Measurements from ENCODE around the gene TMEM208. TPM values are rescaled to one million over a fixed set of nuclear protein-coding genes. Genes with fewer than 3 reads are reported as not detected.
A peak's percentile ranks its signal among the peaks of the same experiment; 100 is the strongest.

Gene TMEM208
- total RNA-seq, 4 donors from 2014 or later: 33.0 to 45.4 (median 40.8) TPM

DNA sequence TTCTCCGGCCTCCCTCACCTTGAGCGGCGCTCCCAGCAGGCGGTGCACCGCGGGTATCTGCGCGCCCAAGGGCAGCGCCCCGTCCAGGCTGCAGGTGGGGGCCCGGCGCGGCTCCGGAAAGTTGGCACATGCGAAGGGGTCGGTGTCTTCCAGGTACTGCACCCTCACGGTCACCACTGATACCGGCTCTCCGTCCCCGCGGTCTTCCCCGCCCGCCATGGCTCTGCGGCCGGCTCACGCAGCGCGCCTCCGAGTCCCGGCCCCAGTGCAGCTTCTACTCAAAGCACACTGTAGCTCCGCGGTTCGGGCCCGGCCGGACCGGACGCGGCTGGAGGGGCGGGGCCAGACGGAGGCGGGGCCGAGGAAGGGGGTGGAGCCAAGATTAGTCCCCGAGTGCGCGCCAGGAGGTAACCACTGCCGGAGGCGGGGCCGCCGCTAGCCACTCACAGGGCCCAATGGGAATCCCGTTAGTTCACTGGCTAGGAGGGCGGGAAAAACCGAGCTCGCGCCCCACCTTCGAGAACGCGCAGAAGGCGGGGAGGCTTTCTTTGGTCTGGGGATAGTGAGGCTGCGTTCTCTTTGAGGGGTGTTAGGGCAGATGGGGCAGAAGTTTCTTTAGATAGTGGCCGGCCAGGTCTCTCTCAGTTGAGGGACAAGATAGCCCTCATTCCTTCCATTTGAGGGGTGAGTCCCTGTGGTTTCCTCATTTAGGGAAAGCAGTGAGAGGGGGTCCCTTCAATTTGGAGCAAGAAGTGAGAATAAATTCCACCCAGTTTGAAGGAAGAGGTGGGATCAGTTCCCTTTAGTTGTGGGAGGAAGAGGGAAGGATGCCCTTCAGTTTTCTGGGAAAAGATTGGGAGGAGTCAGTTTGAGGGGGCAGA is 20.5 kb downstream of the TMEM208 start, which contains the start of gene FHOD1:
FHOD1 (minus strand) TSS at position 290 of the 881 bp plus-strand sequence; CDS start at position 219, 71 bp downstream.
- DNase-seq (ENCODE audit: low spot score) (peak; percentile 96), ATAC-seq (ENCODE audit: low FRiP score) (peak; percentile 79)
- TF ChIP-seq, protein P1, sequence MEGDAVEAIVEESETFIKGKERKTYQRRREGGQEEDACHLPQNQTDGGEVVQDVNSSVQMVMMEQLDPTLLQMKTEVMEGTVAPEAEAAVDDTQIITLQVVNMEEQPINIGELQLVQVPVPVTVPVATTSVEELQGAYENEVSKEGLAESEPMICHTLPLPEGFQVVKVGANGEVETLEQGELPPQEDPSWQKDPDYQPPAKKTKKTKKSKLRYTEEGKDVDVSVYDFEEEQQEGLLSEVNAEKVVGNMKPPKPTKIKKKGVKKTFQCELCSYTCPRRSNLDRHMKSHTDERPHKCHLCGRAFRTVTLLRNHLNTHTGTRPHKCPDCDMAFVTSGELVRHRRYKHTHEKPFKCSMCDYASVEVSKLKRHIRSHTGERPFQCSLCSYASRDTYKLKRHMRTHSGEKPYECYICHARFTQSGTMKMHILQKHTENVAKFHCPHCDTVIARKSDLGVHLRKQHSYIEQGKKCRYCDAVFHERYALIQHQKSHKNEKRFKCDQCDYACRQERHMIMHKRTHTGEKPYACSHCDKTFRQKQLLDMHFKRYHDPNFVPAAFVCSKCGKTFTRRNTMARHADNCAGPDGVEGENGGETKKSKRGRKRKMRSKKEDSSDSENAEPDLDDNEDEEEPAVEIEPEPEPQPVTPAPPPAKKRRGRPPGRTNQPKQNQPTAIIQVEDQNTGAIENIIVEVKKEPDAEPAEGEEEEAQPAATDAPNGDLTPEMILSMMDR (IDR thresholded peaks at IDR 0.05): no peak

DNA sequence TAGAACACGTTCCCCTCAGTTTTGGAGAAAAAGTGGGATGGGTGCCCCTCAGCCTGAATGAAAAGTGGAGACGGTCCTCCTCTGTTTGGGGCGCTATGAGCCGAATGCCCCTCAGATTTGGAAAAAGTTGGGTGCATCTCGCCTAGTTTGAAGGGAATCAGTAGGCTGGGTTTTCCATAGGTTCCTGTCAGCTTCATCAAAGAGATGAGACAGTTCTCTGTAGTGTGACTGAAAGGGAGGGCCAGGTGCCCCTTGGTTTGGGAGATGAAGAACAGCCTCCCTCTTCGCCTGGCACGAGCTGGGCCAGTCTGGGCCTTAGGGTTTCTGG is 21.1 kb downstream of the TMEM208 start:
- no peak for DNase-seq (ENCODE audit: low spot score)
- no peak for ATAC-seq (ENCODE audit: low FRiP score)
- TF ChIP-seq, protein P1 (IDR thresholded peaks at IDR 0.05): no peak

DNA sequence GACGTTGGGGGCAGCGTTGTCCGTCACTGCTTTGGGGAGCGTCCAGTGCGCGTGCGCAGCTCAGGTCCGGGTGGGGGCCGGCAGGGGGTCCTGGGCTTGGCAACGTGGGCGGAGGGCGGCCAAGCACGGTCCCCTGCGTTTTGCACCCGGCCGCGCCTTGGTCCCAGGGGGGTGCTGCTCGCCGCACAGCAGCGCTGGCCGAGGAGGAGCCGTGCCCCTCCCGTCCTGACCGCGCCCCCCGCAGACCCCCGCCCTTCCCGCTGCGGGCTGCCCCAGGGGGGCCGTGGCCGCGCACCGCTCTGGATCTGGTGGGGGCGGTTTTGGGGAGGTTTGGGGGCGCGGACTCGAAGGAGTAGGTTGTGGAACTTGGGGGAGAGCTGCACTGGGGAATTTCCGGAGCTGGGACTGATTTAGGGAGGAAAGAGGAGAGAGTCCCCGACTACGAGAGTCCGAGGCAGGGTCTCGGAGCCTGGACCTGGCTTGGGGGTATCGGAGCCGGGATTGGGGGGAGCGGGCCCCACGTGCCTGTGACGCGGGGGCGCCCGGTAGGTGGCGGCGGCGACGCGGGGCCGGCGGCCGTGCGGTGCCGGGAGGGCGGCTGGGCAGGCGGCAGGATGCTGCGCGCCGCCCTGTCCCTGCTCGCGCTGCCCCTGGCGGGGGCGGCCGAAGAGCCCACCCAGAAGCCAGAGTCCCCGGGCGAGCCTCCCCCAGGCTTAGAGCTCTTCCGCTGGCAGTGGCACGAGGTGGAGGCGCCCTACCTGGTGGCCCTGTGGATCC is 21.7 kb downstream of the TMEM208 start, which contains the start of gene SLC9A5:
SLC9A5 (plus strand) TSS at position 579 of the 777 bp plus-strand sequence; CDS start at position 615, 36 bp downstream.
- TF ChIP-seq, protein P1 (IDR thresholded peaks at IDR 0.05): no peak
- ATAC-seq (ENCODE audit: low FRiP score) (no peak), DNase-seq (ENCODE audit: low spot score) (no peak)

DNA sequence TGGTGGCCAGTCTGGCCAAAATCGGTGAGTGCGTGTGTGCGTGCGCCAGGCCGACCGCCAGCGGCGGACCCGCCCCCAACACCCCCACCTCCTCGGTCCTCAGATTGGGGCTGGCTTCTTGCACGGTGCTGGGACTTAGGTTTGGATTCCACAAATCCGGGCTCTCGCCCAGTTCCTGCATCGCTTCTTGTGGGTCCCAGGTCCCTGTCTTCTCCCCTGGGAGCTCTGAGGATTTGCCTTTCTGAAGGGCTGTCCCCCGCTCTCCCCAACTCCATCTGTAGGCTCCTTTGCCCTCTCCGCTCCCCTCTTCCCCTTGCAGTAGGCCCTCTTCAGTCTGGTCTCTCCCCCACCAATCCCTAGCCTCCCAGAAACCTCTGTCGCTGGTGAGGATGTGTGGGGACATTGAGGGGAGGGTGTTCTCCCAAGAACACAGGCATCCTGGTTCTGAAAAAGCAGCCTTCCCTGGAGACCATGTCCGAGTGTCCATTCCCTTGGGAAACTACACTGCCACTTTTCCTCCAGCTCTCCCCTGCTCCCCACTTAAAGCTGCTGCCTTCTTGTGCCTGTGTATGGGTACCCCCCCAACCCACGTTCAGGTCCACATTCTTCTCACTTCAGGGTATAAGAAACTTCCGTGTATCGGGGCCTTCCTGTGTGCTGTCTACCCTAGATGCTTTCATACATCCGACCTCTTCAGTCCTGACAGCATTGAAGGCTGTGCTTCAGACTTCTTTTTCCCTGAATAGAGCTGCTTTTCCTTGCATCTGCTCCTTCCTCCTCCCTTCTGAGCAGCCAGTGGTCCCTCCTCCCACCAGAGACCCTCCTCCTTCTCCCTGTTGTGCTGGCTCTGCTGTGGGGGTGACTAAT is 22.5 kb downstream of the TMEM208 start:
- TF ChIP-seq, protein P1 (IDR thresholded peaks at IDR 0.05): no peak
- ATAC-seq (ENCODE audit: low FRiP score): no peak
- DNase-seq (ENCODE audit: low spot score): no peak

DNA sequence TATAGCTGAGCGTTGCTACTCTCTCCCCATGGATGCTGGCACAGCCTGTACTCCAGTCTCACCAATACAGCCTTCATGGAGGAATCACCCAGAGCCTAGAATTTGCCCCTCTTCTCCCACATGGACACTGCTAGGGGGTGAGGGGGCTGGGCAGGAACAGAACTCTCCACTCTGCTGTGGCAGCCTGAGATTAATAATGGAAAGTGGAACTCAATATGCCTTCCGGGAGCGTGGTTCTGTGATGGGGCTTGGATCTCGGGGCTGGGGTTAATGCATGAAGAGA is 23.1 kb downstream of the TMEM208 start:
- TF ChIP-seq, protein P1 (IDR thresholded peaks at IDR 0.05): no peak
- no peak for ATAC-seq (ENCODE audit: low FRiP score)
- DNase-seq (ENCODE audit: low spot score): no peak

DNA sequence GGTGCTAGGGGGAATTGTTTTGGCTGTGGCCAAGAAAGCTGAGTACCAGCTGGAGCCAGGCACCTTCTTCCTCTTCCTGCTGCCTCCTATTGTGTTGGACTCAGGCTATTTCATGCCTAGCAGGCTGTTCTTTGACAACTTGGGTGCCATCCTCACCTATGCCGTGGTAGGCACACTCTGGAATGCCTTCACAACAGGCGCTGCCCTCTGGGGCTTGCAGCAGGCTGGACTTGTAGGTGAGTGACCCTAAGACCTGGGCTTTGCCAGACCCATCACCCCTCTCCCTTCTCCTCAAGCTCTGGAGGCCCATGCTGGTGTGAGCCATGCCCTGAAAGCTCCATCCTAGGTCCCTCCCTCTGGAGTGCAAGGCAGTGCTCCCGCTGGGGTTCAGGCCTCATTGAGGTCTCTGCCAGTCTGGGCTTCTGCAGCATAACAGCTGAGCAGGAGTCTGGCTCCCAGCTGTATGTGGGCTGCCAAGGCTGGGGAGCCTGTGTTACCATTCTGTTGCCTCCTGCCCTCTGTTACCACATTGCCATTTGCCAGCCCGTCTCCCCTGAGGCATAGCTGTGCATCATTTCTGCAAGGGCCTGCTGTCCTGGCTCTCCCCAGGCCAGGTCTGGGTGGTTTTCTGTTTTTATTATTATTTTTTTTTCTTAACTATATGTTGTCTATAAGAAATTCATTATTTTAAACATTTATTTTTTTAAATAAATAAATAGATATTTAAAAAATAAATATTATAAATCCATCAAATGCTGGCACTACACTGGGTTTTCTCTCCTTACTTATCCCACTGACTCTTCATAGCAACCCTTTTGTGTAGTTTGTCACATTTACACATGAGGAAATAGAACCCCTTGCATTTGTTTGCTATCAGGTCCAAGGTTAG is 25.9 kb downstream of the TMEM208 start:
- TF ChIP-seq, protein P1 (IDR thresholded peaks at IDR 0.05): no peak
- DNase-seq (ENCODE audit: low spot score): no peak
- ATAC-seq (ENCODE audit: low FRiP score): no peak

All from omental fat pad (tissue), 4 donors.